CD4-positive, alpha-beta T cell treated with Interleukin-10 for 1 hour (primary cell): ENCODE results near the gene ALPL.
"Not testable (repeated sequence)": the region's sequence is repeated elsewhere in the genome, so short reads cannot be mapped to it uniquely, and the experiment has no call there.

ENCODE experiments used
- DNase-seq: peaks from one replicate; pipeline ENCODE4 v3.0.0-alpha.2; 2020

Gene ALPL

GRCh38 chr1:21508580-21509350 lies 458 bp upstream of the ALPL start:
- DNase-seq: peak; percentile 42

DNA sequence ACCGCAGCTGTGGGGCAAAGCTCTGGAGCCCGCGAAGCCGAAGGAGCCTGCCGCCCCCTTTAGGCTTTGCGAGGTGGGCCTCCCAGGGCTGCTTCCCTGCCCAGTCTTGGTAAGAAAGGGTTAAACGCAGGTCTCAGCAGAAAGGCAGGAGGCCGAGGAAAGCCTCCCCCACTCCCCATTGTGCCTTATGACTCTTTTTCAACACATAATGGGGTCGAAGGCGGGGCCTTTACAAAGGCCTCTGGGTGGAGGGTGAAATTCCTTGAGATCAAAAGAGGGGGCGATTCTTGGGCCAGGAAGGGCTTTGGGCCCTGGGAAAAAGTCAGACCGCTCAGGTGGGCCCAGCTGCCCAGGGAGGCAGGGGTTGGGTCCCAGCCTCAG lies 880 bp downstream of the ALPL start:
- DNase-seq: no peak

GRCh38 chr1:21510885-21511578 lies 1.8 kb downstream of the ALPL start:
- DNase-seq: no peak

DNA sequence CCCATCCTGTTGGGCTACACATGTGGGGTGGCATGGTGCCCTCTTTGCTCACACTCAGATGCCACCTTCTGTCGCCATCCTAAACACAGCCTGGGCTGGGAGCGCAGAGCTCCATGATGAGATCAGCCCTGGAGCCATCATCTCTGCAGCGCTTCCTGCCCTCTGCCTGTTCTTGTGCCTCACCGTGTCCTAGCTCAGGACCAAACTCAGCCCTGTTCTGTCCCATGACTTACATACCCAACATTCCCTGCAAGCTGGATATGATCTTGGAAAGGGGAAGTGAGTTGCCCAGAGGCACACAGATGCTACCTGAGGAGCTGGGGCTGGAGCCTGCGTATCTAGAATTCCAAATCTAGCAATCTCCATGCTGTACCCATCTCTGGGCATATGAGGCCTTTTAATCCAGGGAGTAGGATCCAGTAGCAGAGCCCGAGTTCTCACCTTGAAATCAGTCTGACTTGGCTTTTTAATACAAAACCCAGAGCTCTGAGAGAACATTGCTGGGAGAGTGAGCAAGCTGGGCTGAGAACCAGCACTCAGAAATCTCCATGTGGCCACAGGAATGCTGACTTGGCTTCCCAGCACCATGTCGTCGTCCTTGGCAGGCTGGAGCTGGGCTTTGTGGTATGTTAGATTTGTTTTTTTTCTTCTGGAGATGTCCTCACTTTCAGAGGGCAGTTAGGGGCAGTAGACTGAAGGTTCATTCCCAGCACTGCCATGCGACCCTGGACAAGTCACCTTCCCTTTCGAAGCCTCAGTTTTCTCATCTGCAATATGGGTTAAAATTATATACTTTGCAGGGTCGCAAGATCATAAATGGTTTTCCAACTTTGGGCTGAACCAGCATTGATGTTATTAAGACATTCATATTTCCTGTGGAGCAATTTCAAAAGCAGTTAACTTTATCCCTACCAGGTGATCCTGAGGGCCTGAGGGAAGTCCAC lies 2.6 kb downstream of the ALPL start:
- no peak for DNase-seq

GRCh38 chr1:21514245-21514644 lies 5.0 kb downstream of the ALPL start:
- DNase-seq: no peak

GRCh38 chr1:21517161-21517589 lies 8.0 kb downstream of the ALPL start:
- DNase-seq: no peak

GRCh38 chr1:21517660-21518480 lies 8.6 kb downstream of the ALPL start:
- DNase-seq: no peak

DNA sequence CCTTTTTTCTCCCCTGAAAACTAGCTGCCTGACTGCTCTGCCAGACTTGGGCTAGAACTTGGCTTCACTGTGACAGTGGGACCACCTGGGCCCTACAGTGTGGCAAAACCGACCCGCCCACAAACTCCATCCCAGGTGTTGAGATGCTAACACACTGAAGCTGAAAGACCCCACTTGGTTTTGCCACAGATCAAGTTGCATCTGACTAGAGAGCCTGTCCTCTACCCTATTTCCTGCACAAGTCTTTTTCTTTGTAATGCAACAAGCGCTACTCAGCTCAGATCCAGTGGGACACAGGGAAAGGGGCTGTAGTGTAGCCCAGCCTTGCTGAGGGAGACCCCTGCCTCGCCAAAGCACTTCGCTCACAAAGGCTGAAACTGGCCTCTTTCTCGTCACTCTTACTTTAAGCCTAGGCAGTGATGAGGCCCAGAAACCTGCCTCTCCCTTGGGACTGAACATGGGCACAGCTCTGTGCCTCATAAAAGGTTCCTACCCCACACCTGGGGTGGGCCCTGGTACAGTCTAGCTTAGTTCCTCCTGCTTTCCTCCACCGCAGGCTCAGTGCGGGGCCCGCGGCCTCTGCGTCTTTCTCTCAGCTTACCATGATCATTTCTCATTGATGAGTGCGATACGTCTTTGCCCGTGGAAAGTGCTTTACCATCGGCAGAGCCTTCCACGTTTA lies 9.7 kb downstream of the ALPL start:
- no peak for DNase-seq

DNA sequence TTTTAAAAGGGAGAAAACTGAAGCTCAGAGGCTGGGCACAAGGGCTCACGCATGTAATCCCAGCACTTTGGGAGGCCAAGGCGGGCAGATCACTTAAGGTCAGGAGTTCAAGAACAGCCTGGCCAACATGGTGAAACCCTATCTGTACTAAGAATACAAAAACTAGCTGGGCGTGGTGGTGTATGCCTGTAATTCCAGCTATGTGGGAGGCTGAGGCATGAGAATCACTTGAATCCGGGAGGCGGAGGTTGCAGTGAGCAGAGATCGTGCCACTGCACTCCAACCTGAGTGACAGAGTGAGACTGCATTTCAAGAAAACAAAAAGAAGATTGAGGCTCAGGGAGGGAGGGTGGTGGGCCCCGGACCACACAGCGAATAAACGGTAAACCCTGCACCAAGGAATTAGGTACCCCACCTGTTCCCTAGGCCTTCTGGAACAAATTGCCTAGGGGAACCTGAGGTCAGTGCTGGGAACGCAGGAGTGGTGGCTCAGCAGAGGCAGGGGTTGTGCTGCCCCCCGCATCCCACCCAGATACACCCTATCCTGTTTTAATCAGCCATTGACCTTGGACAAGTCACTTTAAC lies 10.4 kb downstream of the ALPL start:
- not testable (repeated sequence) for DNase-seq

- no peak for DNase-seq
Observed at GRCh38 chr1:21520899-21521716, 11.9 kb downstream of the ALPL start.

DNA sequence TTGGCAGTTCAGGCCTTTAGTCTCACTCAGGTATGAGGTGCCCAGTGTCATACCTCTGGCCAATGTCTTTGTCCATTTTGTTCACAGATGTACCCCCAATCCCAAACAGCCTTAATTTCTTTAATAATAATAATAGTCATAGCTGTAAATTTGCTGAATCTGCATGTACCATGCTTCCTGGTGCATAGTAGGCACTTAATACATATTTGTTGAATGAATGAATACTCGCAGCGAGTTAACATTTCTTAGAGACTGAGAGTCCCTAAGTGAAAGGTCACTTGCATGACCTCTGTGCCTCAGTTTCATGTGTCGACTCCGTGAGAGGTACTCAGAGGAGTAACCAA lies 12.5 kb downstream of the ALPL start:
- DNase-seq: no peak

GRCh38 chr1:21522525-21523038 lies 13.4 kb downstream of the ALPL start:
- no peak for DNase-seq

DNA sequence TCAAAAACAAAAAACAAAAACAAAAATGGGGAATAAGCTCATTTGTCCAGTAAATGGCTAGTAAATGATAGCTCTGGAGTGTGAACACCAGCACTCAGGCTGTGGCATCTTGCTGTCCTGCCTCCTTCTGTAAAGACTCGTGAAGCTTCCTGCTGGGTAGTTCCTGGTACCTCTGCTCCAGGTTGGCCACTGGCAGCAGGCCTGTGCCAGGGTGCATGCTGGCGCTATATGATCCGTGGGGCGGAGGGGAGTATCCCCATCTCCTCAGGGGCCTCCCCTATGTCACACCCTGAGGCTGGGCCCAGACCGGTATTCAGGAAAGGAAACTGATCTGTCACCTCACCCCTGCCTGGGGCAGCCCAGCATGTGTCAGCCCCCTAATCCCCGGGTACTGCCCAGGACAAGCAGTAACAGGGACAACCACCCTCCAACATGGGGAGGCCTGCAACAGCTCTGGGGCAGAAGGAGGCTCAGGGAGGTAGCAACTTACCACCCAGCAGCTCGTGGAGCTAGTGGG lies 14.1 kb downstream of the ALPL start:
- DNase-seq: no peak

- DNase-seq: no peak
Observed at GRCh38 chr1:21524220-21524619, 15.0 kb downstream of the ALPL start.

GRCh38 chr1:21524686-21525339 lies 15.6 kb downstream of the ALPL start:
- no peak for DNase-seq

DNA sequence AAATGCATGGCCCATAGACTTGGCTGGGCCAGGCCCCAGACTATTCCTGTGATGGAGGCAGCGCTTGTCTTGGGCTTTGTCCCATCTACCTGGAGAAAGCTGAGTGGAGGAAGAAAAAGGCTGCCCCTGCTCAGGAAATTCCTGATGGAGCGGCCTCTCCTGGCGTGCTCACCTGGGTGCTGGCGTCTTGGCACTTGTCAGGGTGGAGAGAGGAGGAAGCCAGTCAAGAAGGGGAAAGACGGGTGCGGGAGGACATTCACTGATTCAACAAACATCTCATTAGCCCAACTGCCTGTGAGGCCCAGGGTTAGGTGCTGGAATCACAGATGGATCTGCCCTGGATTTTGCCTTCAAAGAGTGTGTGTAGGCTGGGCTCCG lies 16.1 kb downstream of the ALPL start:
- DNase-seq: no peak

- no peak for DNase-seq
Observed at GRCh38 chr1:21526441-21526840, 17.2 kb downstream of the ALPL start.

- no peak for DNase-seq
Observed at GRCh38 chr1:21530368-21531016, 21.3 kb downstream of the ALPL start.

GRCh38 chr1:21531241-21531640 lies 22.0 kb downstream of the ALPL start:
- no peak for DNase-seq
